ENCODE data around the gene ZSWIM4. TPM values are rescaled to one million over a fixed set of nuclear protein-coding genes. Genes with fewer than 3 reads are reported as not detected.

The ZSWIM4 gene
- total RNA-seq (2014; rRNA removed; shearing (Covaris generic)) (3.7 and 5.0 TPM in 2 replicates), total RNA-seq (2022) (10.8 and 13.4 TPM in 2 replicates), Bru-seq, nascent RNA (percentile 38 among the genes with signal in this experiment), BruChase-seq, experiment 1, labeled RNA remaining after a 6-hour chase (percentile 45 among the genes with signal in this experiment), BruChase-seq, experiment 2, labeled RNA remaining after a 2-hour chase (percentile 42 among the genes with signal in this experiment)
- long read RNA-seq, full-length matches to known transcripts, result 2 of 11 reads
- long read RNA-seq, partial matches to known transcripts, result 0 of 11 reads
- long read RNA-seq, other reads (novel, unspliced or antisense), result 9 of 11 reads

DNA sequence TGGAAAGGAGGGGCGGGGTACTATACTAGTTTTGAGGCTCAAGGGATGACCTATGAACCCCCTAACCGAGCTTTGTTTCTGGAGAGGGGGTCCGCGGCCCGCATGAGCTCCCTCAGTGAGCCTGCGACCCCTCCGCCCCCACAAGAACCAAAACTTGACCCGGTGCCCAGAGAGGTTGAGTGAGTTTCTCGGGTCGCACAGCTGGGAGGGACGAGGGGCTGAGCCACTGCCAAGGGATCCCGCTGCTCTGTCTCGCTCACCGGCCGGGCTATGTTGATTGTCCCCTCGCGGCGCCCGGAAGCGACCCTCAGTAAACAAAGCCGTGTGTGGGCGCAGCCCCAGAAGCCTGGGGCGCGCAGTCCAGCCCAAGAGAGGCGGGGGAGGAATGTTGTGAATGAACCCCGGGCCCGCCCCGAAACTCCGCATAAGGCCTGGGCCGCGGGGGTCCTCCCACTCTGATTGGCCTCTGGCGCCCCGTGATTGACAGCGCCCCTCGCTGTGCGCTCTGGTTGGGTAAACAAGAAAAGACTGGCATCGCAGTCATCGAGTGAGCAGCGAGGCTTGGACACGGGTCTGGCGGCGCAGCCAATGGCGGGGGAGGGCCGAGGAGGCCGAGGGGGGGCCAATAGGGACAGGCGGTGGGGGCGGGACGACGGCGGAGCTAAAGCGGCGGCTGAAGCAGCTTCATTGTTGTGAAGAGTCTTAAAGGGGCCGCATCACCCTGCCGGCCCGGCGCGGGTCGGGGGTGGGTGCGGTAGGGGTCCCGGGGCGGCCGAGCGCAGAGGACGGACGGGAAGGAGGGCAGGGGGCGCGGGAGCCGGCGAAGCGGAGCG is at the start of gene ZSWIM4:
Gene ZSWIM4, plus strand, starts transcription at position 687 of the 833 bp plus-strand sequence. CDS start 206 bp downstream, outside the sequence.
- intact Hi-C loops (cut with micrococcal nuclease; ENCODE audit: unreplicated experiment), result no loop called here
- H3K79me2 ChIP-seq (ENCODE audit: insufficient read depth, low read depth, low read length), result peaks cover 5% of the 10 kb centered on the region; the same call in 1 of the 2 replicates
- TF ChIP-seq EZH2phosphoT487 (IDR thresholded peaks at IDR 0.05; ENCODE audit: borderline replicate concordance, low read depth, low read length), result no peak
- TF ChIP-seq, protein P1, sequence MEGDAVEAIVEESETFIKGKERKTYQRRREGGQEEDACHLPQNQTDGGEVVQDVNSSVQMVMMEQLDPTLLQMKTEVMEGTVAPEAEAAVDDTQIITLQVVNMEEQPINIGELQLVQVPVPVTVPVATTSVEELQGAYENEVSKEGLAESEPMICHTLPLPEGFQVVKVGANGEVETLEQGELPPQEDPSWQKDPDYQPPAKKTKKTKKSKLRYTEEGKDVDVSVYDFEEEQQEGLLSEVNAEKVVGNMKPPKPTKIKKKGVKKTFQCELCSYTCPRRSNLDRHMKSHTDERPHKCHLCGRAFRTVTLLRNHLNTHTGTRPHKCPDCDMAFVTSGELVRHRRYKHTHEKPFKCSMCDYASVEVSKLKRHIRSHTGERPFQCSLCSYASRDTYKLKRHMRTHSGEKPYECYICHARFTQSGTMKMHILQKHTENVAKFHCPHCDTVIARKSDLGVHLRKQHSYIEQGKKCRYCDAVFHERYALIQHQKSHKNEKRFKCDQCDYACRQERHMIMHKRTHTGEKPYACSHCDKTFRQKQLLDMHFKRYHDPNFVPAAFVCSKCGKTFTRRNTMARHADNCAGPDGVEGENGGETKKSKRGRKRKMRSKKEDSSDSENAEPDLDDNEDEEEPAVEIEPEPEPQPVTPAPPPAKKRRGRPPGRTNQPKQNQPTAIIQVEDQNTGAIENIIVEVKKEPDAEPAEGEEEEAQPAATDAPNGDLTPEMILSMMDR (conservative IDR thresholded peaks at IDR 0.05; ENCODE audit: low read length), result no peak
- peak; percentile 99 for DNase-seq (ENCODE audit: low spot score)
- CTCF ChIA-PET (ENCODE audit: unreplicated experiment), result interaction anchor here (0.6 kb wide), 1 partner anchor 46 kb away, joined by 6 read pairs; no protein-coding TSS in a partner anchor
- peak within 1 kb of the TSS; percentile 26 for H3K27ac ChIP-seq (ENCODE audit: low read depth, low read length, poor library complexity, severe bottlenecking)
- peak within 1 kb of the TSS; percentile 92 for H3K4me2 ChIP-seq (ENCODE audit: low read length)
- POLR2A ChIA-PET, result interaction anchor here (0.6 to 2.6 kb wide), 3 partner anchors 11 to 508 kb away, joined by 3 to 5 read pairs (median 3); no protein-coding TSS in a partner anchor
- H3K4me3 ChIP-seq (ENCODE audit: low read depth, low read length, poor library complexity, severe bottlenecking), result peak within 1 kb of the TSS; percentile 79
- H3K4me1 ChIP-seq (ENCODE audit: insufficient read depth, low read length, poor library complexity, severe bottlenecking), result peaks cover 35% of the 10 kb centered on the region
- BruUV-seq (replicated peaks), result no TSS peak
- no peaks in the 10 kb centered on the region for H3K9me3 ChIP-seq (ENCODE audit: low read length)
- H4K20me1 ChIP-seq (ENCODE audit: insufficient read depth, low read length), result no peaks in the 10 kb centered on the region
- no peaks in the 10 kb centered on the region for H3K9me2 ChIP-seq (ENCODE audit: insufficient read depth, low read length)
- H3K36me3 ChIP-seq (ENCODE audit: insufficient read depth, low read length), result no peaks in the 10 kb centered on the region
- H2AFZ ChIP-seq (ENCODE audit: low read length), result peak within 1 kb of the TSS; percentile 70

DNA sequence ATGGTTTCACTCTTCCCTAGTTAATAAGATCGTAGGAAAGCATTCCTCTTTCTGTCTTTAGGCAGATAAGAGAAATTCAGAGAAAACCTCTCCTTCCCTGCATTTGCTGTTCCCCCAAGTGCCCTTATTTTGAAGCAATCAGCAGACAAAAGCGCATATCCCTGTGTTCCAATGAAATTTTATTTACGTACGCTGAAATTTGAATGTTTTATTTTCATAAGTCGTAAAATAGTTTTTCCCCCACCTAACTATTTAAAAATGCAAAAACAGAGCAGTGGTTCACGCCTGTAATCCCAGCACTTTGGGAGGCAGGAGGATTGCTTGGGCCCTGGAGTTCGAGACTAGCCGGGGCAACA is 48.2 kb upstream of the ZSWIM4 start:
- H3K36me3 ChIP-seq (ENCODE audit: insufficient read depth, low read length), result peaks cover 11% of the 10 kb centered on the region; the same call in 1 of the 2 replicates
- no peaks in the 10 kb centered on the region for H3K9me2 ChIP-seq (ENCODE audit: insufficient read depth, low read length)
- peak overlapping the region; percentile 88 for H3K4me3 ChIP-seq (ENCODE audit: low read depth, low read length, poor library complexity, severe bottlenecking)
- intact Hi-C loops (cut with micrococcal nuclease; ENCODE audit: unreplicated experiment), result no loop called here
- ChIA-PET POLR2A (interaction anchor here (1.2 to 2.2 kb wide), 3 partner anchors 9 to 89 kb away, joined by 4 to 10 read pairs (median 5); partner anchors contain the start of gene C19orf53), CTCF (ENCODE audit: unreplicated experiment) (no interaction called here)
- no peaks in the 10 kb centered on the region for H4K20me1 ChIP-seq (ENCODE audit: insufficient read depth, low read length)
- TF ChIP-seq, protein P1 (conservative IDR thresholded peaks at IDR 0.05; ENCODE audit: low read length), result no peak
- no peak for TF ChIP-seq EZH2phosphoT487 (IDR thresholded peaks at IDR 0.05; ENCODE audit: borderline replicate concordance, low read depth, low read length)
- peaks cover 10% of the 10 kb centered on the region for H3K4me1 ChIP-seq (ENCODE audit: insufficient read depth, low read length, poor library complexity, severe bottlenecking)
- peak overlapping the region; percentile 18; the same call in 1 of the 2 replicates for H3K4me2 ChIP-seq (ENCODE audit: low read length)
- DNase-seq (ENCODE audit: low spot score), result no peak
- no TSS peak for BruUV-seq (replicated peaks)
- H3K79me2 ChIP-seq (ENCODE audit: insufficient read depth, low read depth, low read length), result peaks cover 17% of the 10 kb centered on the region; the same call in 1 of the 2 replicates
- no peak overlapping the region for H3K27ac ChIP-seq (ENCODE audit: low read depth, low read length, poor library complexity, severe bottlenecking)
- peak overlapping the region; percentile 70 for H2AFZ ChIP-seq (ENCODE audit: low read length)
- peaks cover 12% of the 10 kb centered on the region; the same call in 1 of the 2 replicates for H3K9me3 ChIP-seq (ENCODE audit: low read length)
